Measurements from ENCODE around the gene PRPSAP1.
"Not testable (repeated sequence)": the region's sequence is repeated elsewhere in the genome, so short reads cannot be mapped to it uniquely, and the experiment has no call there.

PRPSAP1 gene

GRCh38 chr17:76365256-76365903 lies 11.7 kb upstream of the PRPSAP1 start:
- H3K4me1 ChIP-seq (ENCODE audit: control insufficient read depth, insufficient read depth, low read length) = no peaks in the 10 kb centered on the region
- no peaks in the 10 kb centered on the region for H3K36me3 ChIP-seq (ENCODE audit: control insufficient read depth, insufficient read depth, low read length)
- H3K9me3 ChIP-seq (ENCODE audit: control insufficient read depth, low read length) = no peaks in the 10 kb centered on the region
- H3K27me3 ChIP-seq (ENCODE audit: control insufficient read depth, insufficient read depth, low read length) = no peaks in the 10 kb centered on the region
- no peak overlapping the region for H3K4me3 ChIP-seq (ENCODE audit: low read length)
- H3K9ac ChIP-seq (ENCODE audit: low read length) = no peak overlapping the region

DNA sequence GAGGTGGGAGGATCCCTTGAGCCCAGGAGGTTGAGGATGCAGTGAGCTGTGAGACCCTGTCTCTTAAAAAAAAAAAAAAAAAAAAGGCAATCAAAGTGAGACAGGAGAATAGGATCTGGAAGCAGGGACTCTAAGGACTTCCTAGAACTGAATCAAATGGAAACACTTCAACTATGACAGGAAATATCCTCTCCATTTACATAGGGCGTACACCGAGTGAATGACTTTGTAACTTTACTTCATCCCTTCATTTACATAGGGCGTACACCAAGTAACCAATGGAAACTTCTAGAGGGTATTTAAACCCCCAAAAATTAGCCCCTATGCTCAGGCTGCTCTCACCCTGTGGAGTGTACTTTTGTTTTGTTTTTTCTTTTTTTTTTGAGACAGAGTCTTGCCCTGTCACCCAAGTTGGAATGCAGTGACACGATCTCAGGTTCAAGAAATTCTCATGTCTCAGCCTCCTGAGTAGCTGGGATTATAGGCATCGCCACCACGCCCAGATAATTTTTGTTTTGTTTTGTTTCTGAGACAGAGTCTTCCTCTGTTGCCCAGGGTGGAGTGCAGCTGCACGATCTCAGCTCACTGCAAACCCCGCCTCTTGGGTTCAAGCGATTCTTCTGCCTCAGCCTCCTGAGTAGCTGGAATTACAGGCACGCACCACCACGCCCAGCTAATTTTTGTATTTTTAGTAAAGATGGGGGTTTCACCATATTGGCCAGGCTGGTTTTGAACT lies 9.6 kb upstream of the PRPSAP1 start:
- no peaks in the 10 kb centered on the region for H3K27me3 ChIP-seq (ENCODE audit: control insufficient read depth, insufficient read depth, low read length)
- H3K4me3 ChIP-seq (ENCODE audit: low read length) = no peak overlapping the region
- H3K9me3 ChIP-seq (ENCODE audit: control insufficient read depth, low read length) = no peaks in the 10 kb centered on the region
- no peaks in the 10 kb centered on the region for H3K36me3 ChIP-seq (ENCODE audit: control insufficient read depth, insufficient read depth, low read length)
- no peaks in the 10 kb centered on the region for H3K4me1 ChIP-seq (ENCODE audit: control insufficient read depth, insufficient read depth, low read length)
- no peak overlapping the region for H3K9ac ChIP-seq (ENCODE audit: low read length)

- Histone ChIP-seq H3K9ac (ENCODE audit: low read length) (no peak overlapping the region), H3K4me1 (ENCODE audit: control insufficient read depth, insufficient read depth, low read length) (no peaks in the 10 kb centered on the region), H3K4me3 (ENCODE audit: low read length) (no peak overlapping the region), H3K27me3 (ENCODE audit: control insufficient read depth, insufficient read depth, low read length) (no peaks in the 10 kb centered on the region), H3K9me3 (ENCODE audit: control insufficient read depth, low read length) (no peaks in the 10 kb centered on the region), H3K36me3 (ENCODE audit: control insufficient read depth, insufficient read depth, low read length) (no peaks in the 10 kb centered on the region)
These were observed 6.7 kb upstream of the PRPSAP1 start for GRCh38 chr17:76360461-76360860.

DNA sequence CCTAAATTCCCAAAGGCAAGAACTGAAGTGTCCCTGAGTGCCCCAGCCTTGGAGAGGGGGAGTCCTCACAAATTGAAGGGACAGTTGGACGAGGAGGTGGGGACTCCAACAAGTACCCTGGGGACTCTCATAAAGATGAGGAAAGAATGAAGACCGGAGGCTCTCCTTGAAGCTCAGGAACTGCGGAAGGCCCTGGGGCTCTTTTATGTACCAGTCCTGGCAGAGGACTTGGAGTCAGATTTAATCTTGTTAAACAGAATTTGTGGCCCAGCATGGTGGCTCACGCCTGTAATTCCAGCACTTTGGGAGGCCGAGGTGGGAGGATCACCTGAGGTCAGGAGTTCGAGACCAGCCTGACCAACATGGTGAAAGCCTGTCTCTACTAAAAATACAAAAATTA lies 6.1 kb upstream of the PRPSAP1 start:
- H3K4me3 ChIP-seq (ENCODE audit: low read length); H3K9ac ChIP-seq (ENCODE audit: low read length); H3K9me3 ChIP-seq (ENCODE audit: control insufficient read depth, low read length); H3K27me3 ChIP-seq (ENCODE audit: control insufficient read depth, insufficient read depth, low read length); H3K36me3 ChIP-seq (ENCODE audit: control insufficient read depth, insufficient read depth, low read length); H3K4me1 ChIP-seq (ENCODE audit: control insufficient read depth, insufficient read depth, low read length): not testable (repeated sequence)

GRCh38 chr17:76359375-76359774 lies 5.7 kb upstream of the PRPSAP1 start:
- no peaks in the 10 kb centered on the region for H3K4me1 ChIP-seq (ENCODE audit: control insufficient read depth, insufficient read depth, low read length)
- H3K27me3 ChIP-seq (ENCODE audit: control insufficient read depth, insufficient read depth, low read length) = no peaks in the 10 kb centered on the region
- H3K36me3 ChIP-seq (ENCODE audit: control insufficient read depth, insufficient read depth, low read length) = no peaks in the 10 kb centered on the region

DNA sequence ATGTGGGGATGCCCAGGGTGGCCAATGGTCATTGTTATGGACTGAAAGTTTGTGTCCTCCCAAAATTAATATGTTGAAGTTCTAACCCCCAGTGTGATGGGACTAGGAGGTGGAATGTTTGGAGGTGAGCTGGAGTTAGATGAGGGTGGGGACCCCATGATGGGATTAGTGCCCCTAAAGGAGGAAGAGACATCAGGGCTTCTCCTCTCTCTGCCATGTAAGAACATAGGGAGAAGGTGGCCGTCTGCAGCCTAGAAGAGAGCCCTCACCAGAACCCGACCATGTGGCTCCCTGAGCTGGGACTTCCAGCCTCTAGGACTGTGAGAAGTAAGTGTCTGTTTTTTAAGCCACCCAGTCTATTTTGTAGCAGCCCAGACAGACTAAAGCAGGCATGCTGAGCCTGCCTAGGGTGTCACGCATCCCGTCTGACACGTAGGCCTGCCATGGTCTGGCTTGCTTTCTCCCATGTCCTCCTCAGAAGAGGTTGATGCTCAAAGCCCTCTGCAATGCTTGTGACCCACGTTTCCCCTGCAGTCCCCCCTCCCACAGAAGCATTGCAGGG lies 4.0 kb upstream of the PRPSAP1 start:
- Histone ChIP-seq H3K9ac (ENCODE audit: low read length) (no peak overlapping the region), H3K4me3 (ENCODE audit: low read length) (no peak overlapping the region), H3K9me3 (ENCODE audit: control insufficient read depth, low read length) (no peaks in the 10 kb centered on the region), H3K4me1 (ENCODE audit: control insufficient read depth, insufficient read depth, low read length) (no peaks in the 10 kb centered on the region), H3K36me3 (ENCODE audit: control insufficient read depth, insufficient read depth, low read length) (no peaks in the 10 kb centered on the region), H3K27me3 (ENCODE audit: control insufficient read depth, insufficient read depth, low read length) (no peaks in the 10 kb centered on the region)

More at GRCh38 chr17:76359375-76359774, 5.7 kb upstream of the PRPSAP1 start:
- Histone ChIP-seq H3K9me3 (ENCODE audit: control insufficient read depth, low read length) (no peaks in the 10 kb centered on the region), H3K9ac (ENCODE audit: low read length) (no peak overlapping the region), H3K4me3 (ENCODE audit: low read length) (no peak overlapping the region)

GRCh38 chr17:76356803-76357456 lies 3.2 kb upstream of the PRPSAP1 start:
- no peaks in the 10 kb centered on the region for H3K36me3 ChIP-seq (ENCODE audit: control insufficient read depth, insufficient read depth, low read length)
- H3K27me3 ChIP-seq (ENCODE audit: control insufficient read depth, insufficient read depth, low read length) = no peaks in the 10 kb centered on the region
- H3K4me1 ChIP-seq (ENCODE audit: control insufficient read depth, insufficient read depth, low read length) = no peaks in the 10 kb centered on the region
- peak overlapping the region; percentile 11 for H3K9ac ChIP-seq (ENCODE audit: low read length)
- H3K9me3 ChIP-seq (ENCODE audit: control insufficient read depth, low read length) = no peaks in the 10 kb centered on the region
- H3K4me3 ChIP-seq (ENCODE audit: low read length) = no peak overlapping the region

DNA sequence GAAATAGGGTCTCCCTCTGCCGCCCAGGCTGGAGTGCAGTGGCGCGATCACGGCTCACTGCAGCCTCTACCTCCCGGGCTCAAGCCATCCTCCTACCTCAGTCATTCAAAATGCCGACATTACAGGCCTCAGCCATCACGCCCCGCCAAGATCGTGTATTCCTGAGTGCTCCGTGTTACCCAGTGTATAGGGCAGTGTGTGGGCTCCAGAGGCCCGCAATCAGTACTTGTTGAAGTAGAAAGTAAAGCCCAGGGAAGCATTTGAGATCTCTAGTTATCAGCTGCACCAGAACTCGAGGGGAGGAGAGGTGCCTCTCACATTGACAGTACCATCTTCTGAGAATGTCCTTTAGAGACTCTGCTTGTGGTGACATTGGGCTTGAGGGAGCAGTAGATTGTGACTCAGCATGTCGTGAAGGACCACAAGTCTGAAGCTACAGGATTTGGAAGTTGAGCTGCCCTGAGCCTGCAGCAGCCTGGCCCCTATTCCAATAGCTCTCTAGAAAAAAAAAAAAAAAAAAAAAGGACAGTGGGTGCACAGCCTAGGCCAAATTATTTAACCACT lies 1.1 kb upstream of the PRPSAP1 start:
- Histone ChIP-seq H3K27me3 (ENCODE audit: control insufficient read depth, insufficient read depth, low read length) (no peaks in the 10 kb centered on the region), H3K36me3 (ENCODE audit: control insufficient read depth, insufficient read depth, low read length) (no peaks in the 10 kb centered on the region), H3K4me3 (ENCODE audit: low read length) (no peak overlapping the region), H3K4me1 (ENCODE audit: control insufficient read depth, insufficient read depth, low read length) (no peaks in the 10 kb centered on the region), H3K9me3 (ENCODE audit: control insufficient read depth, low read length) (no peaks in the 10 kb centered on the region), H3K9ac (ENCODE audit: low read length) (no peak overlapping the region)

DNA sequence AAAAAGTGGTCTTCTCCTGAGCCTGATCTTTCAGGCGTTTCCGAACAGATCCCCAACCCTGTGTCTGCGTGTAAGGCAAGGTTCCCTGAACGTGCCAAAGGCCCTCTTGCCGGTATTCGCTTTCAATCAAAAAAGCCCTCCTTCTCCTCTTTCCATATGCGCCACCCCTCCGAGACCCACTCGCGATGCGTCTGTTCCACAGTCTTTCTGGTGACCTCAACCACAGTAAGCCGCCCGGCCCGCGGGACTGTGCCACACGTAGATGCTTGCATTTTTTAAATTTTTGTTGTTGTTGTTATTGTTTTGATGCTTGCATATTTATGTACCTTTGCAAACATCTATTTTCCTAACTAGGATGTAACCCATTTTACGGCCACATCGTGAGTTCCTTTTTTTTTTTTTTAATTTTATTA lies 607 bp upstream of the PRPSAP1 start:
- peak overlapping the region; percentile 84 for H3K9ac ChIP-seq (ENCODE audit: low read length)

GRCh38 chr17:76353004-76353598 lies 615 bp downstream of the PRPSAP1 start:
- Histone ChIP-seq H3K4me3 (ENCODE audit: low read length) (peak overlapping the region; percentile 62), H3K27me3 (ENCODE audit: control insufficient read depth, insufficient read depth, low read length) (no peaks in the 10 kb centered on the region), H3K9me3 (ENCODE audit: control insufficient read depth, low read length) (no peaks in the 10 kb centered on the region)

More for the DNA sequence above, 607 bp upstream of the PRPSAP1 start:
- H3K4me3 ChIP-seq (ENCODE audit: low read length) = peak overlapping the region; percentile 62
- no peaks in the 10 kb centered on the region for H3K27me3 ChIP-seq (ENCODE audit: control insufficient read depth, insufficient read depth, low read length)
- H3K9me3 ChIP-seq (ENCODE audit: control insufficient read depth, low read length) = no peaks in the 10 kb centered on the region
- H3K36me3 ChIP-seq (ENCODE audit: control insufficient read depth, insufficient read depth, low read length) = no peaks in the 10 kb centered on the region
- no peaks in the 10 kb centered on the region for H3K4me1 ChIP-seq (ENCODE audit: control insufficient read depth, insufficient read depth, low read length)

GRCh38 chr17:76351526-76352071 lies 2.1 kb downstream of the PRPSAP1 start:
- H3K9ac ChIP-seq (ENCODE audit: low read length) = no peak overlapping the region
- H3K4me3 ChIP-seq (ENCODE audit: low read length) = no peak overlapping the region
- H3K4me1 ChIP-seq (ENCODE audit: control insufficient read depth, insufficient read depth, low read length) = no peaks in the 10 kb centered on the region
- no peaks in the 10 kb centered on the region for H3K9me3 ChIP-seq (ENCODE audit: control insufficient read depth, low read length)
- H3K27me3 ChIP-seq (ENCODE audit: control insufficient read depth, insufficient read depth, low read length) = no peaks in the 10 kb centered on the region
- no peaks in the 10 kb centered on the region for H3K36me3 ChIP-seq (ENCODE audit: control insufficient read depth, insufficient read depth, low read length)

More at GRCh38 chr17:76353004-76353598, 615 bp downstream of the PRPSAP1 start:
- Histone ChIP-seq H3K4me1 (ENCODE audit: control insufficient read depth, insufficient read depth, low read length) (no peaks in the 10 kb centered on the region), H3K9ac (ENCODE audit: low read length) (peak overlapping the region; percentile 84), H3K36me3 (ENCODE audit: control insufficient read depth, insufficient read depth, low read length) (no peaks in the 10 kb centered on the region)

All from mucosa of stomach (tissue), 1 donor.